Measurements from ENCODE around the gene VAV2. TPM values are rescaled to one million over a fixed set of nuclear protein-coding genes. Genes with fewer than 3 reads are reported as not detected.

The VAV2 gene
- total RNA-seq, 1 donor from 2014 or later, result 34.6 TPM

DNA sequence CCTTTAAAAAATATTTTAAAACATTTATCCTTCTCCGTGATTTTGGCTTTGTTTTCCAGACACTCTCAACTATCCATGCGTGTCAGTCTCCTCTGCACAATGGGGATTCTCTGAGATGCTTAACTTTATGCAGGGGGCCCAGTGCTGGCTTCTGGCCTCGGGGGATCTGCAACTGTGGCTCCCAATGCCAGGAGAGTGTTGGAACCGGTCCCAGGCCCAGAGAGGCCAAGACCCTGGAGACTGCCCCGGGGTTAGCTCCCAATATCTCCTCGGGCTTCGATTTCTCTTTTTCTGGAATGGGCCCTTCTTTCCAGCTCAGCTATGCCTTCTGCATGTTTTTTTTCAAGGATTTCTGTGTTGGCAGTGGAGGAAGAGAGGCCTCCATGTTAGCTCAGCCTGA lies 233.9 kb downstream of the VAV2 start:
- intact Hi-C loops (cut with DNase I), result no loop called here
- TF ChIP-seq, protein P1, sequence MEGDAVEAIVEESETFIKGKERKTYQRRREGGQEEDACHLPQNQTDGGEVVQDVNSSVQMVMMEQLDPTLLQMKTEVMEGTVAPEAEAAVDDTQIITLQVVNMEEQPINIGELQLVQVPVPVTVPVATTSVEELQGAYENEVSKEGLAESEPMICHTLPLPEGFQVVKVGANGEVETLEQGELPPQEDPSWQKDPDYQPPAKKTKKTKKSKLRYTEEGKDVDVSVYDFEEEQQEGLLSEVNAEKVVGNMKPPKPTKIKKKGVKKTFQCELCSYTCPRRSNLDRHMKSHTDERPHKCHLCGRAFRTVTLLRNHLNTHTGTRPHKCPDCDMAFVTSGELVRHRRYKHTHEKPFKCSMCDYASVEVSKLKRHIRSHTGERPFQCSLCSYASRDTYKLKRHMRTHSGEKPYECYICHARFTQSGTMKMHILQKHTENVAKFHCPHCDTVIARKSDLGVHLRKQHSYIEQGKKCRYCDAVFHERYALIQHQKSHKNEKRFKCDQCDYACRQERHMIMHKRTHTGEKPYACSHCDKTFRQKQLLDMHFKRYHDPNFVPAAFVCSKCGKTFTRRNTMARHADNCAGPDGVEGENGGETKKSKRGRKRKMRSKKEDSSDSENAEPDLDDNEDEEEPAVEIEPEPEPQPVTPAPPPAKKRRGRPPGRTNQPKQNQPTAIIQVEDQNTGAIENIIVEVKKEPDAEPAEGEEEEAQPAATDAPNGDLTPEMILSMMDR (IDR thresholded peaks at IDR 0.05), result no peak
- H3K36me3 ChIP-seq, result peaks cover 5% of the 10 kb centered on the region
- H3K9me3 ChIP-seq, result no peaks in the 10 kb centered on the region
- H3K27me3 ChIP-seq, result no peaks in the 10 kb centered on the region
- H3K4me1 ChIP-seq, result peaks cover 3% of the 10 kb centered on the region
- DNase-seq, result peak; percentile 46
- H3K4me3 ChIP-seq, result no peak overlapping the region
- no peak overlapping the region for H3K27ac ChIP-seq
- ATAC-seq, result no peak

DNA sequence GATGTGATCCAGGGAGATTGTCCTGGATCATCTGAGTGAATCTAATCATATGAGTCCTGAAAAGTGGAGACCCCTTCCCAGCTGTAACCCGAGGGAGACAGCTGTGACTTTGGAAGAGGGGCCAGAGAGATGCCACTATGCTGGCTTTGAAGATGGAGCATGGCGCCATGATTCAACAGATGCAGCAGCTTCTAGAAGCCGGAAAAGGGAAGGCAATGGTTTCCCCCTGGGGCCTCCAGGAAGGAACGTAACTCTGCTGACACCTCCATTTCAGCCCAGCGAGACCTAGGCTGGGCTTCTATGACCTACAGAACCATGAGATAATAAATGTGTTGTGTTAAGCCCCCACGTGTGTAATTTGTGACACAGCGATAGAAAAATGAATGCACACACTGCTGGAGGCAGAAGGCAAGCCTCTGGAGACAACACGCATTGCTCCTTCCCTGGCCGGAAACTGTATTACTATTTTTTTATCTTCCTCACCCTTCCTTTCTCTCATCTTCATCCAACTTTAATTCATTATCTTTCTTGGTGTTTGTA lies 237.4 kb downstream of the VAV2 start:
- intact Hi-C loops (cut with DNase I), result no loop called here
- DNase-seq, result peak; percentile 22
- no peaks in the 10 kb centered on the region for H3K36me3 ChIP-seq
- H3K4me3 ChIP-seq, result no peak overlapping the region
- H3K27me3 ChIP-seq, result peaks cover under 1% of the 10 kb centered on the region
- no peaks in the 10 kb centered on the region for H3K9me3 ChIP-seq
- peaks cover 3% of the 10 kb centered on the region for H3K4me1 ChIP-seq
- TF ChIP-seq, protein P1 (IDR thresholded peaks at IDR 0.05), result no peak
- H3K27ac ChIP-seq, result peak overlapping the region; percentile 11
- ATAC-seq, result no peak

DNA sequence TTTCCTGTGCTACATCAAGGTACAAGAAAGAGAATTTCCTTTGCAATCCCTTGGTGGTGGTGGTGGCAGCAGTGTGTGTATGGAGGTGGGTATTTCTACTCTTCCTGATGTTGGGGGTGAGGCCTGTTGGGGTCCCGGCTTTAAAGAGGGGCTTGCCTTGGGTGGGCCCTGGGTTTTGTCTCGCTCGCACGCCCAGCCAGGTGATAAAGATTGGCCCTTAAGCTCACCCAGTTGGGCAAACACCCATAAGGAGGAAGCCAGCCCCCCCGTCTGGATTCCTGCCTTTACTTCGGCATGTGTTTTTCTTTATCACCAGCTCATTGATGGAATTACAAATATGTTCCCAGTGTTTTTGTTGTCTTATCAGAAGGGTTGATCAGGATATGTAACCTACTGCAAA lies 237.9 kb downstream of the VAV2 start:
- no peaks in the 10 kb centered on the region for H3K36me3 ChIP-seq
- DNase-seq, result peak; percentile 39
- peaks cover 5% of the 10 kb centered on the region for H3K27me3 ChIP-seq
- peaks cover 3% of the 10 kb centered on the region for H3K4me1 ChIP-seq
- TF ChIP-seq, protein P1 (IDR thresholded peaks at IDR 0.05), result no peak
- H3K27ac ChIP-seq, result no peak overlapping the region
- ATAC-seq, result no peak
- intact Hi-C loops (cut with DNase I), result no loop called here
- no peaks in the 10 kb centered on the region for H3K9me3 ChIP-seq
- H3K4me3 ChIP-seq, result no peak overlapping the region

DNA sequence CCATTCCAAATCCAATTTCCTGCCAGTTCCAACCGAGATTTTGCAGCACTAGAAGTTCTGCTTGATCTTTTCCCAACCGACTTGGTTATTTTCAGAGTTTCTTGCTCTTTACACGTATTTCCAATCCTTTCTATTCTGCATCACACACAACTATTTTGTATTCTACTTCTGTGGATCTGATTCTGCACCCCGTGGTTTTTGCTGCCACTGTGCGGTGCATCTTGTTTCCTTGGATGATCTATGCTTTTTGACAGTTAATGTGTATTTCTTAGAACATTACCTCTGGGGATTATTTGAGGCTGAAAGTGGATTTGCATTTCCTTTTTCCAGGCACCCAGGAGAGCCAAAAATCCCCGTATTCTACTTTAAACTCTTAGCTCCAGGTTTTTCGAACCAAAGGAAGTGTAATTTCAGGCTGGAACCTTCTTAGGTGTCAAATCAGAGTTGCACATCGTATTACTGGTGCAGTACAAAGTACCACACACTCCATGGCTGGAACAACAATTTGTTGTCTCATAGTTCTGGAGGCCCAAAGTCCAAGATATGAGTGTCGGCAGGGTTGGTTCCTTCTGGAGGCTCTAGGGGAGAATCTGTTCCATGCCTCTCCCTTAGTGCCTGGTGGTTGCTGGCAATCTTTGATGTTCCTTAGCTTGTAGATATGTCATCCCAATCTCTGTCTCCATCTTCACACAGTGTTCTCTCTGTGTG lies 239.2 kb downstream of the VAV2 start:
- no peak overlapping the region for H3K4me3 ChIP-seq
- TF ChIP-seq, protein P1 (IDR thresholded peaks at IDR 0.05), result no peak
- intact Hi-C loops (cut with DNase I), result no loop called here
- peaks cover 5% of the 10 kb centered on the region for H3K27me3 ChIP-seq
- DNase-seq, result no peak
- H3K27ac ChIP-seq, result no peak overlapping the region
- ATAC-seq, result no peak
- peaks cover 3% of the 10 kb centered on the region for H3K4me1 ChIP-seq
- no peaks in the 10 kb centered on the region for H3K9me3 ChIP-seq
- H3K36me3 ChIP-seq, result no peaks in the 10 kb centered on the region

DNA sequence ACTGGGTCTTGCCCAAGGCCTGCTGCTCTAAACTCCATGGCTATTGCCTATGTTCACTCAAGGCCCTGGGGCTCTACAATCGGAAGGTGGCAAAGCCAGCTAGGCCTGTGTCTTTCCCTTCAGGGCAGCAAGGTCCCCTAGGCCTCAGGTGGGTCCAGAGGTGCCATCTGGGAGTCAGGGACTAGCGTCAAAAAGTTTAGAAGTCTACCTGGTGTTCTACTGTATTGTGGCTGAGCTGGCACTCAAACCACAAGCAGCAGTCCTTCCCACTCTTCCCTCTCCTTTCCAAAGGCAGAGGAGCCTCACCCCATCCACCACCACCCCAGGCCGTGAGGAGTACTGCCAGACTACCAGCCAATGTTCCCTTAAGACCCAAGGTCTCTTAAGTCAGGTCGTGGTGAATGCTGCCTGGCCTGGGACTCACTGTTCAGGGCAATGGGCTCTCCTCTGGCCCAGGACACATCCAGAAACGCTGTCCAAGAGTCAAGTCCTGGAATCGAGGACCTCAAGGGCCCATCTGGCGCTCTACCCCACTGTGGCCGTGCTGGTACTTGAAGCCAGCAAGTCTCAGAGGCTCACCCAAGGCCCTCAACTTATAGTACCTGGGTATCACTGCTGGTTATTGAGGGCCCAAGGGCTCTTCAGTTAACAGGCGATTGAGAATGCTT lies 241.0 kb downstream of the VAV2 start:
- ATAC-seq, result peak; percentile 56
- Histone ChIP-seq H3K27ac (no peak overlapping the region), H3K9me3 (no peaks in the 10 kb centered on the region), H3K27me3 (peaks cover 10% of the 10 kb centered on the region), H3K4me3 (no peak overlapping the region), H3K4me1 (peaks cover 3% of the 10 kb centered on the region), H3K36me3 (no peaks in the 10 kb centered on the region)
- TF ChIP-seq, protein P1 (IDR thresholded peaks at IDR 0.05), result no peak
- peak; percentile 64 for DNase-seq
- intact Hi-C loops (cut with DNase I), result no loop called here
